Prostate gland (tissue), 2 donors: ENCODE results near the gene DTX1.

Experiments
- POLR2A ChIP-seq: fragments of 450-650 bp; IDR thresholded peaks from one replicate; pipeline ENCODE4 v1.6.1; 2016; ENCODE audit warnings: antibody characterized with exemption, mild to moderate bottlenecking
- POLR2AphosphoS5 ChIP-seq: sonication (generic); formaldehyde crosslinking; IDR thresholded peaks from one replicate; pipeline ENCODE4 v1.6.1; 2017; ENCODE audit warnings: antibody characterized with exemption
- TF ChIP-seq, protein P1 (sequence below), 4 experiments: fragments of 200-600 bp in 2 of 4; fragments of 450-650 bp in 2 of 4; sonication (generic) in 2 of 4; IDR thresholded peaks; 1 replicate in 3 of 4; 2 replicates in 1 of 4; pipeline ENCODE4 v1.5.1; 2016 to 2019; ENCODE audit warnings: antibody characterized with exemption in 4 of 4, mild to moderate bottlenecking in 2 of 4, moderate library complexity in 2 of 4

DNA sequence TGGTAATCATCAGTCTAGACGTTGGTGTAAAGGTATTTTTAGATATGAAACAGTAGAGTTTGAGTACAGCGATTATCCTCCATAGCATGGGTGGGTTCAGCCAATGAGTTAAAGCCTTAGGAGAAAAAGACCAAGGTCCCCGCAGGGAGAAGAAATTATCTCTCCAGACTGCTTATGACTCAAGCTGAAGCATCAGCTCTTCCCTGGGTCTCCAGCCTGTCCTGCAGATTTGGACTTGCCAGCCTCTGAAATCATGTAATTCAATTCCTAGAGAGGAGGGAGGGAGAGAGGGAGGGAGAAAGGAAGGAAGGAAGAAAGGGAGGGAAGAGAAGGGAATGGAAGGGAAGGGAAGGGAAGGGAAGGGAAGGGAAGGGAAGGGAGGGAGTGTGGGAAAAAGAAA is 12.0 kb upstream of the DTX1 start:
- TF ChIP-seq, protein P1, sequence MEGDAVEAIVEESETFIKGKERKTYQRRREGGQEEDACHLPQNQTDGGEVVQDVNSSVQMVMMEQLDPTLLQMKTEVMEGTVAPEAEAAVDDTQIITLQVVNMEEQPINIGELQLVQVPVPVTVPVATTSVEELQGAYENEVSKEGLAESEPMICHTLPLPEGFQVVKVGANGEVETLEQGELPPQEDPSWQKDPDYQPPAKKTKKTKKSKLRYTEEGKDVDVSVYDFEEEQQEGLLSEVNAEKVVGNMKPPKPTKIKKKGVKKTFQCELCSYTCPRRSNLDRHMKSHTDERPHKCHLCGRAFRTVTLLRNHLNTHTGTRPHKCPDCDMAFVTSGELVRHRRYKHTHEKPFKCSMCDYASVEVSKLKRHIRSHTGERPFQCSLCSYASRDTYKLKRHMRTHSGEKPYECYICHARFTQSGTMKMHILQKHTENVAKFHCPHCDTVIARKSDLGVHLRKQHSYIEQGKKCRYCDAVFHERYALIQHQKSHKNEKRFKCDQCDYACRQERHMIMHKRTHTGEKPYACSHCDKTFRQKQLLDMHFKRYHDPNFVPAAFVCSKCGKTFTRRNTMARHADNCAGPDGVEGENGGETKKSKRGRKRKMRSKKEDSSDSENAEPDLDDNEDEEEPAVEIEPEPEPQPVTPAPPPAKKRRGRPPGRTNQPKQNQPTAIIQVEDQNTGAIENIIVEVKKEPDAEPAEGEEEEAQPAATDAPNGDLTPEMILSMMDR (IDR thresholded peaks at IDR 0.05) = no peak
- no peak for TF ChIP-seq POLR2A
- TF ChIP-seq POLR2AphosphoS5 = no peak
